ENCODE measurements around the gene SPTBN5. TPM values are rescaled to one million over a fixed set of nuclear protein-coding genes. Genes with fewer than 3 reads are reported as not detected.

Gene SPTBN5
- total and polyA plus RNA-seq, 2 experiments from 2014 or later: 0.57 to 1.1 TPM

DNA sequence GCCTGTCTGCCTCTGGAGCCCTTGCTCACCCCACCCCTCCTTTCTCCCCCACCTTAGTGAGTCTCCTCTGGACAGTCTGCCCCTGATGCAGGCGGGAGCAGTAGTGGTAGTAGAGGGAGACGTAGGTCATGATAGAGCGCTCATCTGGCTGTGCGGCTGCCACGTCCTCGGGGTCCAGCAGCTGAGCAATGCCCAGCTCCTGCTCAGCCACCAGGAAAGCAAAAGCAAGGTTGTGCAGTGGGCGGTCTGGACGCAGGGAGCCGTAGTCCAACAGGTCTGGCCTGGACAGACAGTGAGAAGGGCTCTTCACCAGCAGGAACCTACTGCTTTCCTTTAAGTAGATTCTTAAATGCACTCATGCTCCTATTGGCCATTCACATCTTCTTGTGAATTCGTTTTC is 6.7 kb downstream of the SPTBN5 start:
- Histone ChIP-seq H3K4me2 (no peak overlapping the region), H3K36me3 (ENCODE audit: insufficient read depth) (no peaks in the 10 kb centered on the region), H3F3A (replicated peaks; ENCODE audit: low read depth) (no peaks in the 10 kb centered on the region), H3K9me2 (ENCODE audit: insufficient read depth) (no peaks in the 10 kb centered on the region), H2AFZ (no peak overlapping the region), H3K4me3 (no peak overlapping the region), H3K27me3 (ENCODE audit: insufficient read depth) (peaks cover 14% of the 10 kb centered on the region), H4K20me1 (replicated peaks; ENCODE audit: insufficient read depth) (no peaks in the 10 kb centered on the region), H3K27ac (ENCODE audit: low read depth) (no peak overlapping the region), H3K4me1 (ENCODE audit: insufficient read depth) (no peaks in the 10 kb centered on the region), H3K79me2 (replicated peaks; ENCODE audit: insufficient read depth) (no peaks in the 10 kb centered on the region)
- no peak overlapping the region for H3K27ac Mint-ChIP-seq
- H3K4me1 Mint-ChIP-seq: peaks cover 4% of the 10 kb centered on the region; the same call in 1 of the 3 replicates
- no peaks in the 10 kb centered on the region for H3K36me3 Mint-ChIP-seq (ENCODE audit: low read depth)
- TF ChIP-seq ZNF331 (CRISPR knock-in tag; IDR thresholded peaks at IDR 0.05; ENCODE audit: low read depth): no peak
- TF ChIP-seq ZNF114 (CRISPR knock-in tag; IDR thresholded peaks at IDR 0.05): no peak
- no peak for TF ChIP-seq STAT1 (IDR thresholded peaks at IDR 0.05; ENCODE audit: unreplicated experiment)
- TF ChIP-seq, protein P1, sequence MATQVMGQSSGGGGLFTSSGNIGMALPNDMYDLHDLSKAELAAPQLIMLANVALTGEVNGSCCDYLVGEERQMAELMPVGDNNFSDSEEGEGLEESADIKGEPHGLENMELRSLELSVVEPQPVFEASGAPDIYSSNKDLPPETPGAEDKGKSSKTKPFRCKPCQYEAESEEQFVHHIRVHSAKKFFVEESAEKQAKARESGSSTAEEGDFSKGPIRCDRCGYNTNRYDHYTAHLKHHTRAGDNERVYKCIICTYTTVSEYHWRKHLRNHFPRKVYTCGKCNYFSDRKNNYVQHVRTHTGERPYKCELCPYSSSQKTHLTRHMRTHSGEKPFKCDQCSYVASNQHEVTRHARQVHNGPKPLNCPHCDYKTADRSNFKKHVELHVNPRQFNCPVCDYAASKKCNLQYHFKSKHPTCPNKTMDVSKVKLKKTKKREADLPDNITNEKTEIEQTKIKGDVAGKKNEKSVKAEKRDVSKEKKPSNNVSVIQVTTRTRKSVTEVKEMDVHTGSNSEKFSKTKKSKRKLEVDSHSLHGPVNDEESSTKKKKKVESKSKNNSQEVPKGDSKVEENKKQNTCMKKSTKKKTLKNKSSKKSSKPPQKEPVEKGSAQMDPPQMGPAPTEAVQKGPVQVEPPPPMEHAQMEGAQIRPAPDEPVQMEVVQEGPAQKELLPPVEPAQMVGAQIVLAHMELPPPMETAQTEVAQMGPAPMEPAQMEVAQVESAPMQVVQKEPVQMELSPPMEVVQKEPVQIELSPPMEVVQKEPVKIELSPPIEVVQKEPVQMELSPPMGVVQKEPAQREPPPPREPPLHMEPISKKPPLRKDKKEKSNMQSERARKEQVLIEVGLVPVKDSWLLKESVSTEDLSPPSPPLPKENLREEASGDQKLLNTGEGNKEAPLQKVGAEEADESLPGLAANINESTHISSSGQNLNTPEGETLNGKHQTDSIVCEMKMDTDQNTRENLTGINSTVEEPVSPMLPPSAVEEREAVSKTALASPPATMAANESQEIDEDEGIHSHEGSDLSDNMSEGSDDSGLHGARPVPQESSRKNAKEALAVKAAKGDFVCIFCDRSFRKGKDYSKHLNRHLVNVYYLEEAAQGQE (IDR thresholded peaks at IDR 0.05; ENCODE audit: unreplicated experiment): no peak
- no peak for TF ChIP-seq CREB1 (CRISPR knock-in tag; IDR thresholded peaks at IDR 0.05; ENCODE audit: low read depth)
- TF ChIP-seq, protein P2, sequence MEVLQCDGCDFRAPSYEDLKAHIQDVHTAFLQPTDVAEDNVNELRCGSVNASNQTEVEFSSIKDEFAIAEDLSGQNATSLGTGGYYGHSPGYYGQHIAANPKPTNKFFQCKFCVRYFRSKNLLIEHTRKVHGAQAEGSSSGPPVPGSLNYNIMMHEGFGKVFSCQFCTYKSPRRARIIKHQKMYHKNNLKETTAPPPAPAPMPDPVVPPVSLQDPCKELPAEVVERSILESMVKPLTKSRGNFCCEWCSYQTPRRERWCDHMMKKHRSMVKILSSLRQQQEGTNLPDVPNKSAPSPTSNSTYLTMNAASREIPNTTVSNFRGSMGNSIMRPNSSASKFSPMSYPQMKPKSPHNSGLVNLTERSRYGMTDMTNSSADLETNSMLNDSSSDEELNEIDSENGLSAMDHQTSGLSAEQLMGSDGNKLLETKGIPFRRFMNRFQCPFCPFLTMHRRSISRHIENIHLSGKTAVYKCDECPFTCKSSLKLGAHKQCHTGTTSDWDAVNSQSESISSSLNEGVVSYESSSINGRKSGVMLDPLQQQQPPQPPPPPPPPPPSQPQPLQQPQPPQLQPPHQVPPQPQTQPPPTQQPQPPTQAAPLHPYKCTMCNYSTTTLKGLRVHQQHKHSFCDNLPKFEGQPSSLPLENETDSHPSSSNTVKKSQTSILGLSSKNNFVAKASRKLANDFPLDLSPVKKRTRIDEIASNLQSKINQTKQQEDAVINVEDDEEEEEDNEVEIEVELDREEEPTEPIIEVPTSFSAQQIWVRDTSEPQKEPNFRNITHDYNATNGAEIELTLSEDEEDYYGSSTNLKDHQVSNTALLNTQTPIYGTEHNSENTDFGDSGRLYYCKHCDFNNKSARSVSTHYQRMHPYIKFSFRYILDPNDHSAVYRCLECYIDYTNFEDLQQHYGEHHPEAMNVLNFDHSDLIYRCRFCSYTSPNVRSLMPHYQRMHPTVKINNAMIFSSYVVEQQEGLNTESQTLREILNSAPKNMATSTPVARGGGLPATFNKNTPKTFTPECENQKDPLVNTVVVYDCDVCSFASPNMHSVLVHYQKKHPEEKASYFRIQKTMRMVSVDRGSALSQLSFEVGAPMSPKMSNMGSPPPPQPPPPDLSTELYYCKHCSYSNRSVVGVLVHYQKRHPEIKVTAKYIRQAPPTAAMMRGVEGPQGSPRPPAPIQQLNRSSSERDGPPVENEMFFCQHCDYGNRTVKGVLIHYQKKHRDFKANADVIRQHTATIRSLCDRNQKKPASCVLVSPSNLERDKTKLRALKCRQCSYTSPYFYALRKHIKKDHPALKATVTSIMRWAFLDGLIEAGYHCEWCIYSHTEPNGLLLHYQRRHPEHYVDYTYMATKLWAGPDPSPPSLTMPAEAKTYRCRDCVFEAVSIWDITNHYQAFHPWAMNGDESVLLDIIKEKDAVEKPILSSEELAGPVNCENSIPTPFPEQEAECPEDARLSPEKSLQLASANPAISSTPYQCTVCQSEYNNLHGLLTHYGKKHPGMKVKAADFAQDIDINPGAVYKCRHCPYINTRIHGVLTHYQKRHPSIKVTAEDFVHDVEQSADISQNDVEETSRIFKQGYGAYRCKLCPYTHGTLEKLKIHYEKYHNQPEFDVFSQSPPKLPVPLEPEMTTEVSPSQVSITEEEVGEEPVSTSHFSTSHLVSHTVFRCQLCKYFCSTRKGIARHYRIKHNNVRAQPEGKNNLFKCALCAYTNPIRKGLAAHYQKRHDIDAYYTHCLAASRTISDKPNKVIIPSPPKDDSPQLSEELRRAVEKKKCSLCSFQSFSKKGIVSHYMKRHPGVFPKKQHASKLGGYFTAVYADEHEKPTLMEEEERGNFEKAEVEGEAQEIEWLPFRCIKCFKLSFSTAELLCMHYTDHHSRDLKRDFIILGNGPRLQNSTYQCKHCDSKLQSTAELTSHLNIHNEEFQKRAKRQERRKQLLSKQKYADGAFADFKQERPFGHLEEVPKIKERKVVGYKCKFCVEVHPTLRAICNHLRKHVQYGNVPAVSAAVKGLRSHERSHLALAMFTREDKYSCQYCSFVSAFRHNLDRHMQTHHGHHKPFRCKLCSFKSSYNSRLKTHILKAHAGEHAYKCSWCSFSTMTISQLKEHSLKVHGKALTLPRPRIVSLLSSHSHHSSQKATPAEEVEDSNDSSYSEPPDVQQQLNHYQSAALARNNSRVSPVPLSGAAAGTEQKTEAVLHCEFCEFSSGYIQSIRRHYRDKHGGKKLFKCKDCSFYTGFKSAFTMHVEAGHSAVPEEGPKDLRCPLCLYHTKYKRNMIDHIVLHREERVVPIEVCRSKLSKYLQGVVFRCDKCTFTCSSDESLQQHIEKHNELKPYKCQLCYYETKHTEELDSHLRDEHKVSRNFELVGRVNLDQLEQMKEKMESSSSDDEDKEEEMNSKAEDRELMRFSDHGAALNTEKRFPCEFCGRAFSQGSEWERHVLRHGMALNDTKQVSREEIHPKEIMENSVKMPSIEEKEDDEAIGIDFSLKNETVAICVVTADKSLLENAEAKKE (CRISPR knock-in tag; IDR thresholded peaks at IDR 0.05): no peak
- TF ChIP-seq NANOG (IDR thresholded peaks at IDR 0.05; ENCODE audit: borderline replicate concordance): no peak
- TF ChIP-seq, protein P3, sequence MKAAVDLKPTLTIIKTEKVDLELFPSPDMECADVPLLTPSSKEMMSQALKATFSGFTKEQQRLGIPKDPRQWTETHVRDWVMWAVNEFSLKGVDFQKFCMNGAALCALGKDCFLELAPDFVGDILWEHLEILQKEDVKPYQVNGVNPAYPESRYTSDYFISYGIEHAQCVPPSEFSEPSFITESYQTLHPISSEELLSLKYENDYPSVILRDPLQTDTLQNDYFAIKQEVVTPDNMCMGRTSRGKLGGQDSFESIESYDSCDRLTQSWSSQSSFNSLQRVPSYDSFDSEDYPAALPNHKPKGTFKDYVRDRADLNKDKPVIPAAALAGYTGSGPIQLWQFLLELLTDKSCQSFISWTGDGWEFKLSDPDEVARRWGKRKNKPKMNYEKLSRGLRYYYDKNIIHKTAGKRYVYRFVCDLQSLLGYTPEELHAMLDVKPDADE (IDR thresholded peaks at IDR 0.05): no peak
- TF ChIP-seq JUNB (IDR thresholded peaks at IDR 0.05; ENCODE audit: unreplicated experiment): no peak
- DNase-seq (ENCODE audit: low spot score) (no peak), ATAC-seq (no peak)
- H3K9me3 Mint-ChIP-seq: no peaks in the 10 kb centered on the region
- H3K27me3 Mint-ChIP-seq (ENCODE audit: insufficient read depth, low read depth, poor library complexity): peaks cover 23% of the 10 kb centered on the region
- no peak overlapping the region for H3K4me3 Mint-ChIP-seq
